GM23338 (cell line): Measurements from ENCODE around the gene ARHGEF25.

Source experiments
- EZH2 ChIP-seq: fragments of 200-600 bp; sonication (generic); IDR thresholded peaks from one replicate; pipeline ENCODE4 v1.8.0; 2017; ENCODE audit warnings: antibody characterized with exemption, mild to moderate bottlenecking, low read depth; ENCODE audit not compliant: unreplicated experiment
- TF ChIP-seq, protein P1 (sequence below), 2 experiments: fragments of 200-600 bp in 1 of 2; sonication (generic) in 1 of 2; conservative IDR thresholded peaks; 2 replicates each; pipeline versions ENCODE4 v1.5.1 to v1.6.1; 2016 to 2017; ENCODE audit warnings: antibody characterized with exemption in 2 of 2, low read depth in 2 of 2, mild to moderate bottlenecking in 2 of 2, moderate library complexity in 1 of 2

DNA sequence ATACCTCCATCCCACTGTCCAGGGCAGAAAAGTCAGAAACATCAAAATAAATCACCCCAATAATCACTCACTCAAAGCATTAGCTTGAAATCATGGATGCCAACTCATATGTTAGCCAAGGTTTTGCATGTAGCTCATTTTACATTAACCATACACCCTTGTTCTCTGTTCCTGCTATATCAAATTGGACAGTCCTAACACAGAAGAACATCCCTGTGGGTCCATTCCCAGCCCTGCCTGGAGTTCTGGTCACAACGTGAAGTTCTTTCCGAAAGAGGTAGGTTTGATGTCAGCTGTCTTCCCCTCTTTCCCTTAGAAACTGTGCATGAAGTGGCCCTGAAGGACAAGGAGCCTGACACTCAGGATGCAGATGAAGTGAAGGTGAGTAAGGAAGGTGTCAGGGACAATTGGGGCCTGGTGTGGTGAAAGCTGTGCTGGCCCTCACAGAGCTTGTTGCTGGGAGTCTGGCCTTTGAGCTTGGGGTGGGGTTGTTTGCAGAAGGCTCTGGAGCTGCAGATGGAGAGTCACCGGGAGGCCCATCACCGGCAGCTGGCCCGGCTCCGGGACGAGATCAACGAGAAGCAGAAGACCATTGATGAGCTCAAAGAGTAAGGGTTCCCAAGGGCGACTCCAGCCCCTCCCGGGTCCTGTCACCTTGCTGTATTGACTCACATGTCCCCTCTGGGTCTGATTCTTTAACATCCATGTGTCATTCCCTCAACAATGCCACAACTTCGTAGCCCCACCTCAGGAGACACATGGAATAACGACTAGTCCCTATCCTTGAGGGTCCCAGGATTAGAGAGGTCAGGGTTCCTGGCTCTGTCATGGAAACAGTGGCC lies 35.2 kb upstream of the ARHGEF25 start:
- TF ChIP-seq, protein P1, sequence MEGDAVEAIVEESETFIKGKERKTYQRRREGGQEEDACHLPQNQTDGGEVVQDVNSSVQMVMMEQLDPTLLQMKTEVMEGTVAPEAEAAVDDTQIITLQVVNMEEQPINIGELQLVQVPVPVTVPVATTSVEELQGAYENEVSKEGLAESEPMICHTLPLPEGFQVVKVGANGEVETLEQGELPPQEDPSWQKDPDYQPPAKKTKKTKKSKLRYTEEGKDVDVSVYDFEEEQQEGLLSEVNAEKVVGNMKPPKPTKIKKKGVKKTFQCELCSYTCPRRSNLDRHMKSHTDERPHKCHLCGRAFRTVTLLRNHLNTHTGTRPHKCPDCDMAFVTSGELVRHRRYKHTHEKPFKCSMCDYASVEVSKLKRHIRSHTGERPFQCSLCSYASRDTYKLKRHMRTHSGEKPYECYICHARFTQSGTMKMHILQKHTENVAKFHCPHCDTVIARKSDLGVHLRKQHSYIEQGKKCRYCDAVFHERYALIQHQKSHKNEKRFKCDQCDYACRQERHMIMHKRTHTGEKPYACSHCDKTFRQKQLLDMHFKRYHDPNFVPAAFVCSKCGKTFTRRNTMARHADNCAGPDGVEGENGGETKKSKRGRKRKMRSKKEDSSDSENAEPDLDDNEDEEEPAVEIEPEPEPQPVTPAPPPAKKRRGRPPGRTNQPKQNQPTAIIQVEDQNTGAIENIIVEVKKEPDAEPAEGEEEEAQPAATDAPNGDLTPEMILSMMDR (conservative IDR thresholded peaks at IDR 0.05; ENCODE audit: low read depth in 2 of 2) = no peak
- TF ChIP-seq EZH2 = no peak
